ENCODE data around the gene VWA3A.

- TF ChIP-seq CTCF (IDR thresholded peaks at IDR 0.05; ENCODE audit: low read depth, low read length, poor library complexity, severe bottlenecking) = no peak
- TF ChIP-seq EZH2phosphoT487 (IDR thresholded peaks at IDR 0.05; ENCODE audit: borderline replicate concordance, low read length) = no peak
Measured at GRCh38 chr16:22091721-22092120, 620 bp upstream of the VWA3A start.

All from DOHH2 (cell line).